GM23338 (cell line): ENCODE data around the gene BCAS3. TPM values are rescaled to one million over a fixed set of nuclear protein-coding genes. Genes with fewer than 3 reads are reported as not detected.

Experiments
- ATAC-seq: fragments of 200-7000 bp; cut with Tn5 transposase; 3 replicates; pipeline ENCODE4 v1.9.1; 2020
- DNase-seq: peaks from one replicate; pipeline ENCODE4 v3.0.0-alpha.2; 2015; ENCODE audit warnings: low spot score
- H2AFZ ChIP-seq: fragments of 200-600 bp; sonication (generic); 2 replicates; pipeline ENCODE4 v1.8.0; 2016; ENCODE audit warnings: antibody characterized with exemption, mild to moderate bottlenecking, moderate library complexity
- H3F3A ChIP-seq: fragments of 200-600 bp; sonication (generic); replicated peaks from 2 replicates; pipeline ENCODE4 v1.8.0; 2017; ENCODE audit warnings: antibody characterized with exemption, mixed run types, low read depth
- H3K27ac ChIP-seq: fragments of 200-600 bp; sonication (generic); 2 replicates; pipeline ENCODE4 v1.6.1; 2016; ENCODE audit warnings: low read depth
- H3K27me3 ChIP-seq: fragments of 200-600 bp; sonication (generic); 2 replicates; pipeline ENCODE4 v1.8.0; 2016; ENCODE audit warnings: mild to moderate bottlenecking, mixed run types, moderate library complexity; ENCODE audit not compliant: insufficient read depth
- H3K36me3 ChIP-seq: fragments of 200-600 bp; sonication (generic); 2 replicates; pipeline ENCODE4 v1.8.0; 2016; ENCODE audit warnings: mild to moderate bottlenecking; ENCODE audit not compliant: insufficient read depth
- H3K4me1 ChIP-seq: fragments of 200-600 bp; sonication (generic); 2 replicates; pipeline ENCODE4 v1.8.0; 2016; ENCODE audit warnings: mild to moderate bottlenecking, moderate library complexity; ENCODE audit not compliant: insufficient read depth
- H3K4me2 ChIP-seq: fragments of 200-600 bp; sonication (generic); 2 replicates; pipeline ENCODE4 v1.7.1; 2017; ENCODE audit warnings: mixed run types
- H3K4me3 ChIP-seq: fragments of 200-600 bp; sonication (generic); 2 replicates; pipeline ENCODE4 v1.6.1; 2016; ENCODE audit warnings: mixed run types
- H3K79me2 ChIP-seq: fragments of 200-600 bp; sonication (generic); replicated peaks from 2 replicates; pipeline ENCODE4 v1.8.0; 2017; ENCODE audit warnings: mild to moderate bottlenecking; ENCODE audit not compliant: insufficient read depth
- H3K9me2 ChIP-seq: fragments of 200-600 bp; sonication (generic); 2 replicates; pipeline ENCODE4 v1.8.0; 2017; ENCODE audit not compliant: insufficient read depth
- H4K20me1 ChIP-seq: fragments of 200-600 bp; sonication (generic); replicated peaks from 2 replicates; pipeline ENCODE4 v1.8.0; 2017; ENCODE audit warnings: mild to moderate bottlenecking; ENCODE audit not compliant: insufficient read depth
- H3K27ac Mint-ChIP-seq: 2 replicates; pipeline ENCODE4 v1.8.0; 2020; ENCODE audit warnings: inconsistent platforms, mild to moderate bottlenecking, moderate library complexity, mixed read lengths
- H3K27me3 Mint-ChIP-seq: 3 replicates; pipeline ENCODE4 v1.8.0; 2022; ENCODE audit warnings: low read depth, mild to moderate bottlenecking, moderate library complexity, mixed read lengths, inconsistent platforms; ENCODE audit not compliant: insufficient read depth, poor library complexity
- H3K36me3 Mint-ChIP-seq: 3 replicates; pipeline ENCODE4 v1.8.0; 2021; ENCODE audit warnings: low read depth, mild to moderate bottlenecking, inconsistent platforms, moderate library complexity, mixed read lengths
- H3K4me1 Mint-ChIP-seq: 3 replicates; pipeline ENCODE4 v1.8.0; 2020; ENCODE audit warnings: mild to moderate bottlenecking, inconsistent platforms, mixed read lengths
- H3K4me3 Mint-ChIP-seq: 3 replicates; pipeline ENCODE4 v1.8.0; 2021; ENCODE audit warnings: moderate library complexity, mild to moderate bottlenecking, inconsistent platforms, mixed read lengths
- H3K9me3 Mint-ChIP-seq: 3 replicates; pipeline ENCODE4 v1.8.0; 2020; ENCODE audit warnings: moderate library complexity, mild to moderate bottlenecking, inconsistent platforms, mixed read lengths
- CREB1 ChIP-seq: fragments of 250-450 bp; sonication (Bioruptor Pico); IDR thresholded peaks from 2 replicates; pipeline ENCODE4 v1.5.0; 2020; ENCODE audit warnings: low read depth, mild to moderate bottlenecking, moderate library complexity
- CTCF ChIP-seq, 2 experiments: fragments of 200-600 bp in 1 of 2; sonication (generic) in 1 of 2; conservative IDR thresholded peaks; 2 replicates each; pipeline versions ENCODE4 v1.5.1 to v1.6.1; 2016 to 2017; ENCODE audit warnings: antibody characterized with exemption in 2 of 2, low read depth in 2 of 2, mild to moderate bottlenecking in 2 of 2, moderate library complexity in 1 of 2
- ETS1 ChIP-seq: IDR thresholded peaks from 2 replicates; pipeline ENCODE4 v1.6.1; 2016; ENCODE audit warnings: antibody characterized with exemption
- EZH2 ChIP-seq: fragments of 200-600 bp; sonication (generic); IDR thresholded peaks from one replicate; pipeline ENCODE4 v1.8.0; 2017; ENCODE audit warnings: antibody characterized with exemption, mild to moderate bottlenecking, low read depth; ENCODE audit not compliant: unreplicated experiment
- EZH2phosphoT487 ChIP-seq: fragments of 200-600 bp; sonication (generic); IDR thresholded peaks from one replicate; pipeline ENCODE4 v1.8.1; 2018; ENCODE audit warnings: antibody characterized with exemption; ENCODE audit not compliant: unreplicated experiment
- JUNB ChIP-seq: IDR thresholded peaks from one replicate; pipeline ENCODE4 v1.6.1; 2016; ENCODE audit warnings: antibody characterized with exemption; ENCODE audit not compliant: unreplicated experiment
- NANOG ChIP-seq: IDR thresholded peaks from 2 replicates; pipeline ENCODE4 v1.6.1; 2016; ENCODE audit warnings: antibody characterized with exemption, borderline replicate concordance
- POLR2AphosphoS5 ChIP-seq: IDR thresholded peaks from 2 replicates; pipeline ENCODE4 v1.6.1; 2016; ENCODE audit warnings: antibody characterized with exemption, low read depth
- STAT1 ChIP-seq: IDR thresholded peaks from one replicate; pipeline ENCODE4 v1.6.1; 2016; ENCODE audit warnings: antibody characterized with exemption; ENCODE audit not compliant: unreplicated experiment
- ZNF114 ChIP-seq: fragments of 250-450 bp; sonication (Bioruptor Pico); IDR thresholded peaks from 2 replicates; pipeline ENCODE4 v1.5.0; 2020; ENCODE audit warnings: mild to moderate bottlenecking, moderate library complexity
- ZNF331 ChIP-seq: fragments of 250-450 bp; sonication (Bioruptor Pico); IDR thresholded peaks from 2 replicates; pipeline ENCODE4 v1.5.0; 2020; ENCODE audit warnings: low read depth, mild to moderate bottlenecking, moderate library complexity
- polyA plus RNA-seq: library from polyadenylated mRNA; unstranded; fragments of >200 nt; fragmentation: Nextera tagmentation; extraction: Ambion mirVana; gene quantifications from 2 replicates; pipeline ENCODE4 v1.2.1, GENCODE V29; 2016
- total RNA-seq: library from RNA; depleted of rRNA; stranded (reverse); fragments of >200 nt; shearing (Covaris generic); gene quantifications from 2 replicates; pipeline ENCODE4 v1.2.3, GENCODE V29; 2014
- TF ChIP-seq, protein P1 (sequence below): fragments of 250-450 bp; sonication (Bioruptor Pico); IDR thresholded peaks from 2 replicates; pipeline ENCODE4 v1.5.0; 2020; ENCODE audit warnings: mild to moderate bottlenecking, moderate library complexity

BCAS3 gene
- total and polyA plus RNA-seq, 2 experiments from 2014 or later: 8.2 to 28.0 TPM

DNA sequence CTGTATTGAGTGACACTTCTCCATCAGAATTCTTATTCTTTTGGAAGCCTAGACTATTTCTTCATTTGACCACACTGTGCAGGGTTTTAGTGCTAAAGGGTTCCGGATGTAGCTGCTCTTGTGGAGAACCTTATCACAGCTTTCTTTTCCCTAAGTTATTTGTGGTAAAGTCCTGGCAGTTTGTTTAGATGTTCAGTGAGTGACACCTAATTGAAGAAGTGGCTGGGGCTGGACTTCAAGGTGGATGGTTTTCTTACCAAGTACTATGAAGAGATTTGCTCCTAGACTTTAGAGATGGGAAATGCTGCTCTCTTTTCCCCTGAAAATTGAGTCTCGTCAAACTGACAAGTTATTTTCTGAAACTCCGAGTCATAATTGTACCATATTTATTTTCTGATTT lies 578.0 kb downstream of the BCAS3 start:
- H3K27me3 Mint-ChIP-seq: no peaks in the 10 kb centered on the region
- H3K4me3 Mint-ChIP-seq: no peak overlapping the region
- ATAC-seq (no peak), DNase-seq (no peak)
- Histone ChIP-seq H2AFZ (no peak overlapping the region), H3F3A (no peaks in the 10 kb centered on the region), H3K4me1 (peaks cover 15% of the 10 kb centered on the region), H3K79me2 (no peaks in the 10 kb centered on the region), H4K20me1 (no peaks in the 10 kb centered on the region), H3K27ac (no peak overlapping the region), H3K9me2 (peaks cover 3% of the 10 kb centered on the region; the same call in 1 of the 2 replicates), H3K27me3 (no peaks in the 10 kb centered on the region), H3K36me3 (no peaks in the 10 kb centered on the region), H3K4me2 (no peak overlapping the region), H3K4me3 (no peak overlapping the region)
- peaks cover 11% of the 10 kb centered on the region; the same call in 2 of the 3 replicates for H3K4me1 Mint-ChIP-seq
- H3K27ac Mint-ChIP-seq: no peak overlapping the region
- no peaks in the 10 kb centered on the region for H3K36me3 Mint-ChIP-seq
- H3K9me3 Mint-ChIP-seq: no peaks in the 10 kb centered on the region
- TF ChIP-seq NANOG: no peak
- TF ChIP-seq ZNF331 (CRISPR knock-in tag): no peak
- no peak for TF ChIP-seq EZH2
- TF ChIP-seq, protein P1, sequence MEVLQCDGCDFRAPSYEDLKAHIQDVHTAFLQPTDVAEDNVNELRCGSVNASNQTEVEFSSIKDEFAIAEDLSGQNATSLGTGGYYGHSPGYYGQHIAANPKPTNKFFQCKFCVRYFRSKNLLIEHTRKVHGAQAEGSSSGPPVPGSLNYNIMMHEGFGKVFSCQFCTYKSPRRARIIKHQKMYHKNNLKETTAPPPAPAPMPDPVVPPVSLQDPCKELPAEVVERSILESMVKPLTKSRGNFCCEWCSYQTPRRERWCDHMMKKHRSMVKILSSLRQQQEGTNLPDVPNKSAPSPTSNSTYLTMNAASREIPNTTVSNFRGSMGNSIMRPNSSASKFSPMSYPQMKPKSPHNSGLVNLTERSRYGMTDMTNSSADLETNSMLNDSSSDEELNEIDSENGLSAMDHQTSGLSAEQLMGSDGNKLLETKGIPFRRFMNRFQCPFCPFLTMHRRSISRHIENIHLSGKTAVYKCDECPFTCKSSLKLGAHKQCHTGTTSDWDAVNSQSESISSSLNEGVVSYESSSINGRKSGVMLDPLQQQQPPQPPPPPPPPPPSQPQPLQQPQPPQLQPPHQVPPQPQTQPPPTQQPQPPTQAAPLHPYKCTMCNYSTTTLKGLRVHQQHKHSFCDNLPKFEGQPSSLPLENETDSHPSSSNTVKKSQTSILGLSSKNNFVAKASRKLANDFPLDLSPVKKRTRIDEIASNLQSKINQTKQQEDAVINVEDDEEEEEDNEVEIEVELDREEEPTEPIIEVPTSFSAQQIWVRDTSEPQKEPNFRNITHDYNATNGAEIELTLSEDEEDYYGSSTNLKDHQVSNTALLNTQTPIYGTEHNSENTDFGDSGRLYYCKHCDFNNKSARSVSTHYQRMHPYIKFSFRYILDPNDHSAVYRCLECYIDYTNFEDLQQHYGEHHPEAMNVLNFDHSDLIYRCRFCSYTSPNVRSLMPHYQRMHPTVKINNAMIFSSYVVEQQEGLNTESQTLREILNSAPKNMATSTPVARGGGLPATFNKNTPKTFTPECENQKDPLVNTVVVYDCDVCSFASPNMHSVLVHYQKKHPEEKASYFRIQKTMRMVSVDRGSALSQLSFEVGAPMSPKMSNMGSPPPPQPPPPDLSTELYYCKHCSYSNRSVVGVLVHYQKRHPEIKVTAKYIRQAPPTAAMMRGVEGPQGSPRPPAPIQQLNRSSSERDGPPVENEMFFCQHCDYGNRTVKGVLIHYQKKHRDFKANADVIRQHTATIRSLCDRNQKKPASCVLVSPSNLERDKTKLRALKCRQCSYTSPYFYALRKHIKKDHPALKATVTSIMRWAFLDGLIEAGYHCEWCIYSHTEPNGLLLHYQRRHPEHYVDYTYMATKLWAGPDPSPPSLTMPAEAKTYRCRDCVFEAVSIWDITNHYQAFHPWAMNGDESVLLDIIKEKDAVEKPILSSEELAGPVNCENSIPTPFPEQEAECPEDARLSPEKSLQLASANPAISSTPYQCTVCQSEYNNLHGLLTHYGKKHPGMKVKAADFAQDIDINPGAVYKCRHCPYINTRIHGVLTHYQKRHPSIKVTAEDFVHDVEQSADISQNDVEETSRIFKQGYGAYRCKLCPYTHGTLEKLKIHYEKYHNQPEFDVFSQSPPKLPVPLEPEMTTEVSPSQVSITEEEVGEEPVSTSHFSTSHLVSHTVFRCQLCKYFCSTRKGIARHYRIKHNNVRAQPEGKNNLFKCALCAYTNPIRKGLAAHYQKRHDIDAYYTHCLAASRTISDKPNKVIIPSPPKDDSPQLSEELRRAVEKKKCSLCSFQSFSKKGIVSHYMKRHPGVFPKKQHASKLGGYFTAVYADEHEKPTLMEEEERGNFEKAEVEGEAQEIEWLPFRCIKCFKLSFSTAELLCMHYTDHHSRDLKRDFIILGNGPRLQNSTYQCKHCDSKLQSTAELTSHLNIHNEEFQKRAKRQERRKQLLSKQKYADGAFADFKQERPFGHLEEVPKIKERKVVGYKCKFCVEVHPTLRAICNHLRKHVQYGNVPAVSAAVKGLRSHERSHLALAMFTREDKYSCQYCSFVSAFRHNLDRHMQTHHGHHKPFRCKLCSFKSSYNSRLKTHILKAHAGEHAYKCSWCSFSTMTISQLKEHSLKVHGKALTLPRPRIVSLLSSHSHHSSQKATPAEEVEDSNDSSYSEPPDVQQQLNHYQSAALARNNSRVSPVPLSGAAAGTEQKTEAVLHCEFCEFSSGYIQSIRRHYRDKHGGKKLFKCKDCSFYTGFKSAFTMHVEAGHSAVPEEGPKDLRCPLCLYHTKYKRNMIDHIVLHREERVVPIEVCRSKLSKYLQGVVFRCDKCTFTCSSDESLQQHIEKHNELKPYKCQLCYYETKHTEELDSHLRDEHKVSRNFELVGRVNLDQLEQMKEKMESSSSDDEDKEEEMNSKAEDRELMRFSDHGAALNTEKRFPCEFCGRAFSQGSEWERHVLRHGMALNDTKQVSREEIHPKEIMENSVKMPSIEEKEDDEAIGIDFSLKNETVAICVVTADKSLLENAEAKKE (CRISPR knock-in tag): no peak
- no peak for TF ChIP-seq JUNB
- TF ChIP-seq EZH2phosphoT487: no peak
- TF ChIP-seq ETS1: no peak
- TF ChIP-seq POLR2AphosphoS5: no peak
- no peak for TF ChIP-seq STAT1
- no peak for TF ChIP-seq CREB1 (CRISPR knock-in tag)
- TF ChIP-seq ZNF114 (CRISPR knock-in tag): no peak
- no peak for TF ChIP-seq CTCF (conservative IDR thresholded peaks at IDR 0.05; ENCODE audit: low read depth in 2 of 2)
